Astrocyte (in vitro differentiated cells and primary cell): ENCODE data around the gene CYGB. TPM values are rescaled to one million over a fixed set of nuclear protein-coding genes. Genes with fewer than 3 reads are reported as not detected.
A peak's percentile ranks its signal among the peaks of the same experiment; 100 is the strongest.

Experiments used
- DNase-seq: peaks from one replicate; pipeline ENCODE4 v3.0.0-alpha.2; 2010; ENCODE audit warnings: low read depth
- FAIRE-seq: peaks from 2 replicates; lab custom pipeline; 2011; peaks lifted over from hg19 to GRCh38; lab: Jason Lieb, UNC
- H2AFZ ChIP-seq: 2 replicates; pipeline ENCODE4 v1.6.0; 2012; ENCODE audit warnings: low read depth, low read length, inconsistent platforms
- H3K27ac ChIP-seq: 2 replicates; pipeline ENCODE4 v1.5.1; 2011; ENCODE audit warnings: low read depth, low read length, inconsistent platforms
- H3K27me3 ChIP-seq: 2 replicates; pipeline ENCODE4 v1.6.0; 2011; ENCODE audit warnings: low read length, inconsistent platforms; ENCODE audit not compliant: insufficient read depth
- H3K36me3 ChIP-seq: 2 replicates; pipeline ENCODE4 v1.5.1; 2011; ENCODE audit warnings: low read length, inconsistent platforms; ENCODE audit not compliant: insufficient read depth
- H3K4me1 ChIP-seq: 2 replicates; pipeline ENCODE4 v1.5.1; 2011; ENCODE audit warnings: low read length, inconsistent platforms; ENCODE audit not compliant: insufficient read depth
- H3K4me2 ChIP-seq: 2 replicates; pipeline ENCODE4 v1.6.0; 2012; ENCODE audit warnings: low read length, inconsistent platforms
- H3K4me3 ChIP-seq: 2 replicates; pipeline ENCODE4 v1.5.1; 2011; ENCODE audit warnings: low read depth, mild to moderate bottlenecking, low read length, inconsistent platforms; ENCODE audit not compliant: insufficient read depth
- H3K79me2 ChIP-seq: 2 replicates; pipeline ENCODE4 v1.6.0; 2012; ENCODE audit warnings: mild to moderate bottlenecking, low read length, inconsistent platforms; ENCODE audit not compliant: insufficient read depth
- H3K9ac ChIP-seq: 2 replicates; pipeline ENCODE4 v1.6.0; 2012; ENCODE audit warnings: mild to moderate bottlenecking, low read length, inconsistent platforms
- H3K9me3 ChIP-seq: 2 replicates; pipeline ENCODE4 v1.5.1; 2012; ENCODE audit warnings: low read depth, mild to moderate bottlenecking, low read length, inconsistent platforms; ENCODE audit not compliant: insufficient read depth
- H4K20me1 ChIP-seq: 2 replicates; pipeline ENCODE4 v1.6.0; 2012; ENCODE audit warnings: low read length, inconsistent platforms; ENCODE audit not compliant: insufficient read depth
- H3K27ac Mint-ChIP-seq: one replicate; pipeline ENCODE4 v1.8.0; 2021; ENCODE audit warnings: mild to moderate bottlenecking, mixed read lengths; ENCODE audit not compliant: unreplicated experiment
- H3K27me3 Mint-ChIP-seq: one replicate; pipeline ENCODE4 v1.8.0; 2021; ENCODE audit warnings: low read depth, mixed read lengths; ENCODE audit not compliant: unreplicated experiment
- H3K36me3 Mint-ChIP-seq: one replicate; pipeline ENCODE4 v1.8.0; 2021; ENCODE audit warnings: low read depth, mixed read lengths; ENCODE audit not compliant: unreplicated experiment
- H3K4me1 Mint-ChIP-seq: one replicate; pipeline ENCODE4 v1.8.0; 2021; ENCODE audit warnings: low read depth, mixed read lengths; ENCODE audit not compliant: unreplicated experiment
- H3K4me3 Mint-ChIP-seq: one replicate; pipeline ENCODE4 v1.8.0; 2021; ENCODE audit warnings: mild to moderate bottlenecking, moderate library complexity, mixed read lengths; ENCODE audit not compliant: unreplicated experiment
- H3K9me3 Mint-ChIP-seq: one replicate; pipeline ENCODE4 v1.8.0; 2021; ENCODE audit warnings: mild to moderate bottlenecking, mixed read lengths; ENCODE audit not compliant: unreplicated experiment
- CTCF ChIP-seq: IDR thresholded peaks from 2 replicates; pipeline ENCODE4 v1.5.1; 2011; ENCODE audit warnings: low read depth, mild to moderate bottlenecking, inconsistent platforms, low read length, moderate library complexity; ENCODE audit not compliant: insufficient read depth
- EZH2 ChIP-seq: IDR thresholded peaks from 2 replicates; pipeline ENCODE4 v1.6.1; 2012; ENCODE audit warnings: mild to moderate bottlenecking, low read length, inconsistent platforms; ENCODE audit not compliant: insufficient read depth
- total RNA-seq: library from RNA; stranded (reverse); gene quantifications from 2 replicates; pipeline ENCODE4 v1.2.1, GENCODE V29; 2021

Gene CYGB
- total RNA-seq, 1 donor from 2014 or later, result 29.2 TPM

- H3K4me1 Mint-ChIP-seq, result peaks cover 21% of the 10 kb centered on the region
These were observed 1.5 kb upstream of the CYGB start for GRCh38 chr17:76538941-76539570.

GRCh38 chr17:76538281-76538931 lies 897 bp upstream of the CYGB start:
- Mint-ChIP-seq H3K36me3 (no peaks in the 10 kb centered on the region), H3K4me1 (peaks cover 17% of the 10 kb centered on the region), H3K9me3 (no peaks in the 10 kb centered on the region), H3K27me3 (peaks cover 12% of the 10 kb centered on the region), H3K4me3 (peak overlapping the region; percentile 77), H3K27ac (no peak overlapping the region)
- H3K36me3 ChIP-seq, result no peaks in the 10 kb centered on the region
- H3K9ac ChIP-seq, result no peak overlapping the region
- peak; percentile 57 for TF ChIP-seq EZH2
- no peak for TF ChIP-seq CTCF
- peaks cover 15% of the 10 kb centered on the region for H3K27me3 ChIP-seq
- FAIRE-seq (no peak), DNase-seq (no peak)
- no peaks in the 10 kb centered on the region for H3K79me2 ChIP-seq
- H3K9me3 ChIP-seq, result no peaks in the 10 kb centered on the region
- H3K27ac ChIP-seq, result no peak overlapping the region
- H3K4me3 ChIP-seq, result peak overlapping the region; percentile 23
- H3K4me1 ChIP-seq, result peaks cover 14% of the 10 kb centered on the region
- no peak overlapping the region for H2AFZ ChIP-seq
- H4K20me1 ChIP-seq, result peaks cover 6% of the 10 kb centered on the region
- peak overlapping the region; percentile 80 for H3K4me2 ChIP-seq

More at GRCh38 chr17:76538941-76539570, 1.5 kb upstream of the CYGB start:
- no peaks in the 10 kb centered on the region for H3K36me3 ChIP-seq
- H3K4me3 ChIP-seq, result no peak overlapping the region
- peaks cover 6% of the 10 kb centered on the region for H4K20me1 ChIP-seq
- no peak overlapping the region for H3K27ac ChIP-seq
- FAIRE-seq, result no peak
- Mint-ChIP-seq H3K27ac (peak overlapping the region; percentile 10), H3K4me3 (peak overlapping the region; percentile 77), H3K9me3 (no peaks in the 10 kb centered on the region), H3K27me3 (peaks cover 16% of the 10 kb centered on the region), H3K36me3 (no peaks in the 10 kb centered on the region)
- no peak overlapping the region for H2AFZ ChIP-seq
- no peak for DNase-seq
- no peak overlapping the region for H3K9ac ChIP-seq
- peaks cover 20% of the 10 kb centered on the region for H3K27me3 ChIP-seq
- H3K4me2 ChIP-seq, result no peak overlapping the region
- no peaks in the 10 kb centered on the region for H3K9me3 ChIP-seq
- TF ChIP-seq CTCF, result no peak
- no peak for TF ChIP-seq EZH2
- no peaks in the 10 kb centered on the region for H3K79me2 ChIP-seq
- peaks cover 17% of the 10 kb centered on the region for H3K4me1 ChIP-seq

- H3K9me3 ChIP-seq, result no peaks in the 10 kb centered on the region
- H3K27me3 ChIP-seq, result peaks cover 13% of the 10 kb centered on the region
- Mint-ChIP-seq H3K36me3 (no peaks in the 10 kb centered on the region), H3K27me3 (peaks cover 8% of the 10 kb centered on the region), H3K9me3 (no peaks in the 10 kb centered on the region), H3K27ac (no peak overlapping the region), H3K4me3 (peak overlapping the region; percentile 77), H3K4me1 (peaks cover 18% of the 10 kb centered on the region)
- H3K4me1 ChIP-seq, result peaks cover 14% of the 10 kb centered on the region
- no peak for TF ChIP-seq EZH2
- no peak for TF ChIP-seq CTCF
- no peaks in the 10 kb centered on the region for H3K79me2 ChIP-seq
- no peak overlapping the region for H3K27ac ChIP-seq
- H3K4me2 ChIP-seq, result peak overlapping the region; percentile 80
- FAIRE-seq, result no peak
- no peak overlapping the region for H3K4me3 ChIP-seq
- no peaks in the 10 kb centered on the region for H3K36me3 ChIP-seq
- no peak overlapping the region for H3K9ac ChIP-seq
- H4K20me1 ChIP-seq, result peaks cover 6% of the 10 kb centered on the region
- DNase-seq, result no peak
- H2AFZ ChIP-seq, result peak overlapping the region; percentile 41
These were observed 276 bp downstream of the CYGB start for GRCh38 chr17:76537288-76537577.
